ENCODE results near the gene SLC43A3.
A peak's percentile ranks its signal among the peaks of the same experiment; 100 is the strongest.

The SLC43A3 gene

GRCh38 chr11:57427727-57428082 lies 784 bp upstream of the SLC43A3 start:
- DNase-seq (ENCODE audit: low read depth) = no peak

GRCh38 chr11:57426439-57426928 lies 437 bp downstream of the SLC43A3 start:
- no peak for DNase-seq (ENCODE audit: low read depth)

DNA sequence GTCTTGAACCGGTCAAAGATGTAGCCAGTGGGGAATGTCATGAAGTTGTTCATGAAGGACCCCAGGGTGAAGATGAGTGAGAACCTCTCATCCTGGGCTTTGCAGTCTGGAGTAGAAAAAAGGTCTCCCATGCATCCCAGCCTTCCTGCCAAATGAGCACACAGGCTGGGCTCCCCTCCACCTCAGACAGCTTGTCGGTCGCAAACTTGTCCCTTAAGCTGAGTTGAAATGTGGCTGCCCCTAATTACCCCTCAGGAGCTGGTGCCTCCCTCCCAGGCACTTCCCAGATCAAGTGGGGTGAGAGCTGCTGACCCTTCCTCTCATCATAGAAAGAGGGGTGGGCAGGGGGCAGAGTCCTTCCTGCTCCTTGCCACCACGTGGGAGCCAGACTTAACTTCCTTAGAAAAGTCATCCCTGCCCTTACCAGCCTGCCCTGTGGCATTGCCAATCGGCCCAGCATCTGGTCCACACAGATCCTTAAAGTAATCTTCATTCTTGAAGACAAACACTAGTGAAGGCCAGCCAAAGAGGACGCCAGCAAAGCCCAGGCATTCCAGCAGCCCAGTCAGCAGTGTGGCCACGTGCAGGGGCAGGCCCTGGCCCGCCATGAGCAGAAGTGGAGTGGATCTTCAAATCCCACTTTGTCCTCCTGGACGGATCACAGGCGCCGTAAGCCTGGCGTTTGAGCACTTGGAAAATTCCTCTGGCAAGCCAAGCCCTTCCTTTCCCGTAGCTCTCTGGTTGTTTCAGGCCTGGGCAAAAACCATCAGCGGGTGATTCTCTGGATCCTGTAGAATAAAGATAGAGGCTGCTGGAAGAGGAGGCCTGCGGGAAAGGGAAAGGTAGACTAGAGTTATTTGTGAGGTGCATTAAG lies 1.1 kb downstream of the SLC43A3 start:
- no peak for DNase-seq (ENCODE audit: low read depth)

DNA sequence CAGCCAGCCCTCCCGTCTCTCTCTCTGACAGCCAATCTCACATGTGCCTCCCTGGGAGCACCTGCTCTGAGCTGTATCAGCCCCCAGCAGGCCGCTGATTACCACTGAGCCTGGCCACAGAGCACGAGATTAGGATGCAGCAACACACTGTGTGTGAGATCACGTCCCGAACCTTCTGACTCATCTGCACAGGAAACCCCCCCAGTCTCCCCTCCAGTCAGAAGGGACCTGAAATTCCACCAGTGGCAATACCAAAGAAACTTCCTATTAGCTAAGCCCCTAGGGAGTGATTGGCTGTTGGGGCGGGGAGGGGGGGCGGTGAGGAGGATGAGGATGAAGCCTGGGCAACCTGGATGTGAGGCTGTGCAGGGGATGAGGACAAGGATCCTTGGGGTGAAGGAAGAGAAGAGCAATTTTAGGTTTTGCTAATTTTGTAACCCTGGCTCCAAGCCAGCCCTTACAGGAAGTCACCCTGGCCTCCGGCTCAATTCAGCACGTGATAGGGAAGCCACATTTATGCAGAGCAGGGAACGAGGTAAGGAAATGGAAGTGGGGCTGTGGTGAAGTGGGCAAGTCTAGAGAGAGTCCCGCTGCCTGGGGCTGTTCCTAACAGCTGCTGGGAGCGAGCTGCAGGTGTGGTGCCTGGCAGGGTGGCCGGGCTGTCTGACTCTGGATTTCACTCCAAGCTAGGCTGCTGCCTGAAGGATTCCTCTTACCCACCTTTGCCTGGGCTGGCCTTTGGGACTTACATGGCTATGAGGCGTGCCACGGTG lies 1.9 kb downstream of the SLC43A3 start:
- peak; percentile 85 for DNase-seq (ENCODE audit: low read depth)

DNA sequence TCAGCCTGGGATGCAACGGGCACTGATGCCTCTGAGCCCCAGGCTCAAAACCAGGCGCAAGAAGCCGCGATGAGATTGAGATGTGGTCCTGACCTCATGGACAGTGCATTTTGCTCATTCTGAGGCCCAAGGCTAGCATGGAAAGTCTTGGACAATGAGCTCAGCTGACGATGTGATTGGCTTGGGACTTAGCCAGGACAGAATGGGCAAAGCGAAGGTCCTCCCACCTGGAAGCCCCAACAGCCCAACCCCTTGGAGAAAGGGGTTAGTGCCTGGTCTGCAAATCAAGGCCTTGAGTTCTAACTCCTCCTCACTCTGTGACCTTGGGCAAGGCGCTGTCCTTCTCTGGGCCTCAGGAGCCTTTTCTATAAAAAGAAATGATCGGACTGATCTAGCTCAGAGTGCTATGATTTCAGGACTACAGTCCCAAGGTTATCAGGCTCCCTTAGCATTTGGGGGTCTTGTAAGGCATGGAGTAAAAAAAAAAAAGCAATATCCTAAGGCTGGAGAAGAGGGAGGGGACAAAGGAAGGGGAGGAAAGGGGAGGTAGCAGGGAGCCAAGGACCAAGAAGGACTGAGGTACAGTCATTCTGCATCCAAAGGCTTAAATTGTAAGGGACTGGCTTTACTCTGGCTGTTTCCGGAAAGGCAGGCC lies 2.7 kb downstream of the SLC43A3 start:
- no peak for DNase-seq (ENCODE audit: low read depth)

GRCh38 chr11:57422669-57423068 lies 4.3 kb downstream of the SLC43A3 start:
- DNase-seq (ENCODE audit: low read depth) = no peak

DNA sequence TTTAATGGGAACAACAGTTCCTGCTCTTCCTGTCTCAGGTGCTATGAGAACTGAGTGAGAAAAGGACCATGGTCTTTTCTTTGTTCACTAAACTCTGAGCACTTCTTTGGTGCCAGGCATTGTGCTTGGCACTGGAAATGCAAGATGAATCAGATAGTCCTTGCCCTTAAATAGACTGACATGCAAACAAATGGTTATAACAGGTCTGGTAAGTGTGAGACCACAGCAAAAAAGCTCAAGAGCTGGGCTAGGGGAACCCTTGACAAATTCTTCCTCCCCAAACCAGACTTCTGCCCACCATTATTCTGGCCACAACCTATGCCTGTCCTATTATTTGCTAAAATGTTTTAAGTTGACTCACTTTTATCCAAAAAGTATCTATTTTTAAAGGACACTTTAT lies 5.1 kb downstream of the SLC43A3 start:
- DNase-seq (ENCODE audit: low read depth) = no peak

- DNase-seq (ENCODE audit: low read depth) = no peak
These were observed 5.9 kb downstream of the SLC43A3 start for GRCh38 chr11:57421066-57421465.

- no peak for DNase-seq (ENCODE audit: low read depth)
These were observed 7.8 kb downstream of the SLC43A3 start for GRCh38 chr11:57419146-57419545.

DNA sequence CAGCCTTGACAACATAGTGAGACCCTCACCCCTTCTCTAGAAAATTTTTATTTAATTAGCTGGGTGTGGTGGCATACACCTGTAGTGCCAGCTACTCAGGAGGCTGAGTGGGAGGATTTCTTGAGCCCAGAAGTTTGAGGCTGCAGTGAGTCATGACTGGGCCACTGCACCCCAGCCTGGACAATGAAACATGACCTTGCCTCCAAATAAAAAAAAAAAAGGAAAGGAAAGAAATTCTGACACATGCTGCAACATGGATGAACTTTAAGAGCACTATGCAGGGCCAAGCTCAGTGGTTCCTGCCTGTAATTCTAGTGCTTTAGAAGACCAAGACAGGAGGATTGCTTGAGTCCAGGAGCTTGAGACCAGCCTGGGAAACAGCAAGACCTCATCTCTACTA lies 8.8 kb downstream of the SLC43A3 start:
- no peak for DNase-seq (ENCODE audit: low read depth)

GRCh38 chr11:57417056-57417455 lies 9.9 kb downstream of the SLC43A3 start:
- DNase-seq (ENCODE audit: low read depth) = no peak

GRCh38 chr11:57416436-57416835 lies 10.5 kb downstream of the SLC43A3 start:
- no peak for DNase-seq (ENCODE audit: low read depth)

- DNase-seq (ENCODE audit: low read depth) = no peak
These were observed 12.2 kb downstream of the SLC43A3 start for GRCh38 chr11:57414612-57415212.

- no peak for DNase-seq (ENCODE audit: low read depth)
These were observed 13.2 kb downstream of the SLC43A3 start for GRCh38 chr11:57413681-57414080.

DNA sequence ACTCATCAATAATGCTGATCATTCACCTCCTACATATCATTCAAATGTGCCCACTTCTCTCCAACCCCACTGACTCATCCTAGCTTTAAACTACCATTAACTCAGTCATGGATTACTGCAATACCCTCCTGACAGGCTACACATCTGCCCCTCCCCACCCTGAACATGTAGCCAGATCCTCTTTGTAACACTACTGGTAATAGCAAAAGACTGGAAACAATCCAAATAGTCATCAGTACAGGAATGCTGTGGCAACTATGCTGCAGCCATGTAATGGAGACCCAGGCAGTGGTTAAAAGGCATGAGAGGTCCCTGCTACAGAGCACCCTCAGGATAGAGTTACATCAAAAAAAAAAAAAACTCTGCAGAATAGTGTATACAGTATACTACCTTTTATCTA lies 16.6 kb downstream of the SLC43A3 start:
- no peak for DNase-seq (ENCODE audit: low read depth)

DNA sequence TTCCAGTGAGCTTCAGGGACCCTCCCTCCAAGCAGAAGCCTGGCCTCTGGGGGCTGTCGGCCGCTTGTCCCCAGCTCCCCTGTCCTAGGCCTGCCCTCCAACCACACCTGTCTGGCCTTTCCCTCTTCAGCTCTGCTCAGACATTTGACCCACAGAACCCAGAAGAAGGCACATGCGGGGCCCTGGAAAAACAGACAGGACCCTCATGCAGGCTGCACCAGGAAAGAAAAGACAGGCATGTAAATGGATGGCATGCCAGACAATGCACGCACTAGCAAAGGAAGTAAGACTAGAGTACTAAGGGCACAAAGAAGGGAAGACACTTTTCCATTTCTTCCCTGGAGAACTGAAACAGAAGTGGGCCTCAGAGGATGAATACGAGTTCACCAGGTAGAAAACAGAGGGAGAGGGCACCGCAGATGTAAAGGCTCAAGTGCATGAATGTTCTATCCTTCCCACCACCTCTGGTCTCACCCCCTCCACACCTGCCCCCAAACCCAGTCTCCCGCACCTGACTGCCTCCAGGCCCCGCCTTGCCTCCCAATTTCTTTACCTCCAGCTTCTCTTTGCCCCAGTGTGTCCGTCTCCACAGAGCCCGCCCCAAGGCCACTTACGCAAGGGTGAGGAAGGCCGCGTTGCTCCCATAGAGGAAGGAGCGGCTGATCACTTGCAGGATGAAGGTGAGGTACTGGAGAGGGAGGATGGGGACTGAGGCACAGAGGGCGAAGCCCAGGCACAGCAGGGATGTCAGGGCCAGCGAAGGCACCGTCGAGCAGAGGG lies 17.4 kb downstream of the SLC43A3 start:
- no peak for DNase-seq (ENCODE audit: low read depth)

DNA sequence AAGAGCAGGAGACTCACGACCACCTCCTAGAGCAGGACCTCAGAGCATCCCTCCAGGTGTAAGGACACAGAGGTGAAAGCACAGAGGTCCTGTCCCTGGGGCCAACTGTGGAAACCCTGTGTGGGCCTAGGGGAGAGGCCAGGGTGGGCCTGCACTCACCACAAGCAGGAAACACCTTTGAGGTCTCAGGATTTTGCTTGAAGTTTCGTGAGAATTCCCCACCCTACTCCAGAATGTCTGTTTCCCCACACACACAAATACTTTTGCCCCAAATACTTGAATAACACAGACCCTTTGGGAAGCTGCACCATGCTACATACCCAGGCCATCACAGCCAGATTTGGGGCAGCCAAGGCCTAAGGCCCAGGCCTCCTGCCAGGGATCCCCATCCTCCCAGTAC lies 18.1 kb downstream of the SLC43A3 start:
- DNase-seq (ENCODE audit: low read depth) = no peak

DNA sequence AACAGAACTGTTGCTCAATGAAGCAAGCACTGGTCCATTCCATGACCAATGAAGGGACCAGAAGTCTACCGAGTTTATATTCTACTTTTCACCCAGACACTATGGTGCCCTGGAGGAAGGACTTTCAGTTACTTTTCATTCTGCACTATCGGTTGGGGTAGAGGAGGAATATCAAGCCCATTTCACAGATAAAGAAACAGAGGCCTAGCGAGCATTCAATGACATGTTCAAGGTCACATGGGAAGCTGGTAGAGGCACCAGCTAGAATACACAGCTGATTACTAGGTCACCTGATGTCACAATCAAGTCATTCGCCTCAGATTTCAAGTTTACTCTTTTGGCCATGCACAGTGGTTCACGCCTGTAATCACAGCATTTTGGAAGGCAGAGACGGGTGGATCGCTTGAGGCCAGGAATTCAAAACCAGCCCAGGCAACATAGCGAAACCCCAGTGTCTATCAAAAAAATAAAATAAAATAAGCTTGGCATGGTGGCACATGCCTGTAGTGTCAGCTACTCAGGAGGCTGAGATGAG lies 18.9 kb downstream of the SLC43A3 start:
- DNase-seq (ENCODE audit: low read depth) = no peak

DNA sequence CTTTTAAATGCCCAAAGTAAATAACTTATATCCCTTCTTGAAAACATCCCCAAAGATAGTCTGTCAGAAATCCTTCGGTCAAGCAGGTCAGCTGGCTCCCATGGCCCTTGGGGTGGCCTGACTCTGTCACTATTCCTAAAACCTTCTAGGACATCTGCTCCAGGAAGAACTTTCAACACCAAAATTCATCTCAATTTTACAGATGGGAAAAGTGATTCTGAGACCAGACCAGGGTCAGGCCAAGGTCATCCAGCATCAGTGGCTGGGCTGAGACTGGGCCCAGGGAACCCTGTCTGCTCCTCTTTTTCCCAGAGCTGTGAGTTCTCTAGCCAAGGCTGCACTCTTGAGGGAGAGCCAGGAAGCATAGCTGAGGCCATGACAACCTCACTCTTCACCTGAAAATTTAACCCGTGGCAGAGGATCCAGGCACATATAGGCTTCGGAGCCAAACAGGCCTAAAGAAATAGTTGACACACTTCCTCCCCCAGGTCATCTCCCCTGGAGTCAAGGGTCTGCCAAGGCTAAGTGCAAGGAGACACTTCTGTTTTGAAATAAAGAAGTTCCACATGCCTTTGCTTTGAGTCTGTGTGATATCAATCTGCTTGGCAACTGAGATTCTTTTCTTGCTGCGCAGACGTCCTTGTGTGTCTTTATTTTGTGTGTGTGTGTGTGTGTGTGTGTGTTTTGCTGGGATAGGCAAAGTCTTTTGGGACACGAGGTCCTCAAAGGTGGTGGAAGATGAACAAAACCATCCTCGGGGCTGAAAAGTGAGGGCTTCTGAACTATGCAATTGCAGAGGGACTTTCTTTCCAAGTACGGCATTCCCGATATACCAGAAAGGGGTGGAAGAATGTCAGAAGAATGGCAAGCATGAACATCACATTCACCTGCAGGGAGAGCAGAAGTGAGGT lies 19.7 kb downstream of the SLC43A3 start:
- DNase-seq (ENCODE audit: low read depth) = no peak

DNA sequence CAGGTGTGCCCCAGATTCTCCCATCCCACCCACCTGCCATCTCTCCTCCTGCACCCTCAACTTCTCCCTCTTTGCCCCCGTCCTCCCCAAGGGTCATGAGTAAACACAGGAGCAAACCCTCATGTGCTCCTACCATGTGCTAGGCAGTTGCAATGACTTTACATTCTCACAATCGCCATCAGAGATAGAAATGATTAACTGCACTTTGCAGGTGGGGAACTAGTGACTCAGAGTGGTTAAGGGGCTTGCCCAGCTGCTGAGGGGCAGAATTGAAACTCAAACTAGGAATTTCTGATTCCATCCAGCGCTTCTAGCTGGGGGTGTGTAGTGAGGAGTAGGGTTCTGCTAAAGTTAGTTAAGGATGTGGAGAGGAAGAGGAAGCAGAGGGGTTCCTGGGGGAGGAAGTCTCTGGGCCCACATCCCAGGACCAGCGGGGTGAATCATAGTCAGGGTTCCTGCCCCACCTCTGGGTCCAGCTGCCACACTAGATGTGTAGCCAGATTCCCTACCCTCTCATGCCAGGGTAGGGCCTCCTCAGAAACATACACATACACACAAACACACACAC lies 20.5 kb downstream of the SLC43A3 start:
- no peak for DNase-seq (ENCODE audit: low read depth)

Measured in activated gamma-delta T cell treated with anti-CD3 and anti-CD28 coated beads, Interleukin-2, amount 50 U/mL, for 16 hours (primary cell).